GM18511 (cell line): Measurements from ENCODE around the gene SMOC1.

Experiments
- ATAC-seq: cut with Tn5 transposase; IDR thresholded peaks from one replicate; pipeline ENCODE4 v1.9.1; 2021; ENCODE audit warnings: mild to moderate bottlenecking, moderate library complexity; ENCODE audit not compliant: unreplicated experiment

SMOC1 gene

GRCh38 chr14:69861025-69861569 lies 18.1 kb upstream of the SMOC1 start:
- no peak for ATAC-seq

DNA sequence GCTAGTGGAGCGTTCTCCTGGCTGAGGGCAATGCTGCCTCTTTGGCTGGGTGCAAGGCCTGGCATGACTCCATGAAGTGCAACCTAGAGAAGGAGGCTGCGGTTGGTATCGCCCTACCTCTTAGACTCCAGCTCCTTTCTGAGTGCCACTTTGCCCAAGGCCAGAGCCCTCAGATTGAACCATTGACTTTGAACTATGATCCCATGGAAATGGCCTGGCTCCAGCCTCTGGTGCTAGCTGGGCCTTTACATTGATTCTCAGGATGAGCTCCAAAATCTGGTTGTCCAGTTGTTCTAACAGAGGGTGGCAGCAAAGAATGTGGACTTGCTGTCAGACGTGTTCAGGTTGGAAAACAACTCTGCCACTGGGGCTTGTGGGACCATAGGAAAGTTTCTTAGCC lies 16.1 kb upstream of the SMOC1 start:
- no peak for ATAC-seq

- ATAC-seq = no peak
Observed at GRCh38 chr14:69865701-69866365, 13.4 kb upstream of the SMOC1 start.

- ATAC-seq = no peak
Observed at GRCh38 chr14:69868363-69868963, 10.8 kb upstream of the SMOC1 start.

DNA sequence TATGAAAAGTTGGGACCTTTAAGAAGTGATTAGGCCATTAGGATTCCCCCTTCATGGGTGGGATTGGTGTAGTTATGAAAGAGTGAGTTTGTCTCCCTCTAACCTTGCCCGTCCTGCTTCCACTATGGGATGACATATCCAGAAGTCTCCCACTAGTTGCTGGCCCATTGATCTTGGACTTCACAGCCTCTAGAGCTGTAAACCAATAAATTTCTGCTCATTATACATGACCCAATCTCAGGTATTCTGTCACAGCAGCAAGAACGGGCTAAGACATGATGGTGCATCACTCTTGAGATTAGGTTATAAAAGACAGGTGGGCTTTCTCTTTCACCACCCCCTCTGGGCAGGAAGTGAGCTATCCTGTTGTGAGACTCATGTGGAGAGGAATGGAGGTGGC lies 8.6 kb upstream of the SMOC1 start:
- no peak for ATAC-seq

DNA sequence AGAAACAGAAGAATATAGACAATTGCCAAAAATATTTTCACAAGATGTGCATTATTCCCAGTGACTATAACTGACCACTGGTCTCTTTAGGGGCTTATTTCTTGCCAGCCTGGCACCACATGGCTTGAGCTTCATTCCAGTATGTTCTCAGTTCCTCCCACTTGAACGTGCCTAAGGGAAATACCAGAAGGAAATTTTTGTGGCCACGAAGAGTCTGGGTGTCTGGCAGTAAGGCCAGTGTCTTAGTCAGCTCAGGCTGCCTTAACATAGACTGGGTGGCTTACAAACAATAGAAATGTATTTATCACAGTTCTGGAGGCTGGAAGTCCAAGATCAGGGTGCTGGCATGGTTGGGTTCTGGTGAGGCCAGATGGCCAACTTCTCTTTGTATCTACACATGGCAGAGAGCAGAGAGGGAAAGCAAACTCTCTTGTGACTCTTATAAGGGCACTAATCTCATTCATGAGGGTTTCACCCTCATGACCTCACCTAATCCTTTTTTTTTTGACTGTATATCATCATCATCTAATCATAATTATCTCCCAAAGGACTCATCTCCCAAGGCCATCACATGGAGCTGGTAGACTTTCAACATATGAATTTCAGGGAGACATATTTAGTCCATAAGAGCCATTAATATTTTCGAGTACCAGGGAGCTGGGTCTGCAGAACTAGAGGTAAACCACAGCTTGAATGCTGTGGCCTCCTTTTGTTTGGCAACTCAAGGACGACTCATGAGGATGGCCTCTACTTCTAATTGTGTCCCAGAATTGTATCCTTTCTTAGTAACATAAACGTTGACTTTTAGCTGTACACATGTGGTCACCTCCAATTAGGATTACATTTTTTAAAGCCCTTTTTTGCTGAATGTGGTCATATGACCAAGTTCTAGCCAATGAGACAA lies 5.1 kb upstream of the SMOC1 start:
- no peak for ATAC-seq

DNA sequence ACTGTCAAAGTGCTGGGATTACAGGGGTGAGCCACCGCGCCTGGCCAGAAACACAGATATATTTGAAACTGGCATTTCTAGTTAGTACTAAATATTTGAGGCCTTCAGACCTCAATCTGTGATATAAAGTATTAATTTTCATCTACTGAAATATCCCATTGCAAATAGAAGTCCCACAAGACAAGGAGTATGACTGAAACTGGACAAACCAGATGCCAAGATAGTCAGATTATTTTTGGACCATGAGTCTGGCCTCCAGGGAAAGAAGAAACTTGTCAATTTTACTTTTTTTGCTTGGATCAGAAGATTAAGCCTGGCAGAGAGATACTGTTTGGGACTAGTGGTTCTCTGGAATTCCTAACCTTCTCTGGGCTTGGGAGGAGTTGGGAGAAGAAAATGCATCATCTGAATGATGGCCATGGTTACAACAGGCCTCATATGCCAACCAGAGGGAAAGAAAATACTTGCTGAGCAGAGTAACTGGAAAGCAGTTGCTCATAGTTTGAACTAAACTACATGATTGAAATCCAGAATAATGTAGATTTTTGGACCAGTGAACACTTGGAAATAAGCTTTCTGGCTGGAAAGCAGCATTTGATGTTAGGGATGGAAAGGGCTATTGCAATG lies 2.9 kb upstream of the SMOC1 start:
- no peak for ATAC-seq

DNA sequence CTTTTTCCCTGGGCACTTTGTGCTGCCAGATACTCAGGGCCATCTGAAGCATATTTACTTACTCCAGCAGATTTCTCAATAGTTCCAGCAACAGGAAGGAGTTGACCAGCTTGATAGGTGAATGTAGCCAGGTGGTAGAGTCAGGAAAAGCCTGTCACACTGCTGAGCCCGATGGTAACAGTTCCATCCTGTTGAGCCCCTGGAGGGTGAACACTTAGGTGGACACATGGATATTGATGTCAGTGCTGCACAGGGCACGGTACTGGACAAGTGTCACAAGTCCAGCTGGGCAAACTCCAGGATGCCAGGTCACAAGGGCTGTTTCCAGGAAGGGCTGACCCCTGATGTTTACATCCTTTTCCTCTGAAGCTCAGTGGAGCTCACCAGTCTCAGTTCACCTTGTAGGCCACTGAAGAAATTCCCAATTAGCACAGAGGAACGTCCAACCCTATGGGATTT lies 2.3 kb upstream of the SMOC1 start:
- no peak for ATAC-seq

DNA sequence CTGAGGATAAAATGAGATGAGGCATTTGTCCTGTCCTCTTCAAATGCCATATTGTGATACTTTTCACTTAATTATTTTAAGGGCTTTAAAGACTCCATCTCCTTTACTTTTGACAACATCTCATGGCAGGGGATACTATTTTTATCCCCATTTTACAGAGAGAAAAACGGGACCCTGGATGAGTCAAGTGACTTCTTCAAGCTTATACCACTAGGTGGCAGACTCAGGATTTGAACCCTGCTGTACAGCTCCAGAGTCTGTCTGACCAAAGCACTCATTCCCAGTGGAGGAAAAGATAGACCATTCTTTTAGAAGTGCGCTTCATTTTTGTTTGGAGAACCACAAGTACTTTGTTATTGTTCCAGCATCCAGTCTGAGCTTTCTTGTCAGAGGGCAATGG lies 1.7 kb upstream of the SMOC1 start:
- ATAC-seq = no peak

DNA sequence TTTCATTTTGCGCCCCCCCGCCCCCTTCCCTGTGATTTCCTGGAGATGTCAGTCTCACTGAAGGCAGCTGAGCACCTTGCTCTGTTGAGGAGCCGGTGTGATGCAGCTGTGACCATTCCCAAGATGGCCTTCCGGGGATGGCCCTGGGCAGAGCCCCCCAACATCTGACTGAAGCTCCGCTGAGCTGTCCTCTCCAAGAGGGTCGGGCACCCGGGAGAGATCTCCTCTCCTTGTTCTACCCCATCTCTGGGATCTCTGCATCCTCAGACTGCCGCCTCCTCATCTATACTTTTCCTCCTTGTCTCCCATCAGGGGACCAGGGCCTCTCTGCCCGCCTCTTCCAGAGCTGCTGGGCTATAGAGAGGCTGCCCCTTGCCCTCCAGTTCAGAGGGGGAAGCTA lies 965 bp upstream of the SMOC1 start:
- ATAC-seq = no peak

DNA sequence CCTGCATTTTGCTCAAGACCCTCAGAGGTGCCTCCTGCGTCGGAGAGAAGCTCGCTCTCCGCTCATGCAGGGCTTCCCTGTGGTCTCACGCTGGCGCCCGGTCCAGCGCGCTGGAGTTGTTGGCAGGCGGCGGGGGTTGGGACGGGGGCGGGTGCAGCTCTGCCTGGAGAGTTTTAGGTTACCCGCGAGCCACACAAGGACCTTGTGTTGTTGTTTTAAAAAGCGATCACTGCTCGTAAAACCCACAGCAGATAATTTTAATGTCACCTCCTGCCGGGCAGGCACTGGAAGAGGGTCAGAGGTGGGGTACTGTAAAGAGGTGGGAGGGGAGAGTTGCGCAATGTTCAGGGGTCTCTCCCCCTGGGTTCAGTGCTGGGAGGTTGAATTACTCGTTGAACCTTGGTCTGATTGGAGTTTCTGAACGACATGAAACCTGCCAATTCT lies 850 bp downstream of the SMOC1 start:
- ATAC-seq = no peak

DNA sequence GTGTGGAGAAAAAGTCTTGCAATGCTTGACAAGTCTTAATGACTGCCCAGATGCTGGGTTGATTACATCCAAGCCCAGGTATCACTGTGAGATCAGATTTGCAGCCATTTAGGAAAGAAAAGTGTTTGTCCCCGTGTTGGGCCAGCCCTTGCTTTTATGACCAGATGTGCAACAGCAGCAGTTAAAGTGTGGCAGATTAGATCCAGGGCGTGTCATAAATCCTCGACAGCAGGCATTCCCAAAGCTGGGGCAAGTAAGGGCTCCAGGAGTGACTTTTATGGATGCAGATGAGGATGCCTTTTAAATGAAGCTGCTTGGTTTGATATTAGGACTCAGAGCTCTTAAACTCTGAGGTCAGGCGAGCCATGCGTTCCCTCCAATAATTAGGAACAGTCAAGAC lies 1.7 kb downstream of the SMOC1 start:
- no peak for ATAC-seq

DNA sequence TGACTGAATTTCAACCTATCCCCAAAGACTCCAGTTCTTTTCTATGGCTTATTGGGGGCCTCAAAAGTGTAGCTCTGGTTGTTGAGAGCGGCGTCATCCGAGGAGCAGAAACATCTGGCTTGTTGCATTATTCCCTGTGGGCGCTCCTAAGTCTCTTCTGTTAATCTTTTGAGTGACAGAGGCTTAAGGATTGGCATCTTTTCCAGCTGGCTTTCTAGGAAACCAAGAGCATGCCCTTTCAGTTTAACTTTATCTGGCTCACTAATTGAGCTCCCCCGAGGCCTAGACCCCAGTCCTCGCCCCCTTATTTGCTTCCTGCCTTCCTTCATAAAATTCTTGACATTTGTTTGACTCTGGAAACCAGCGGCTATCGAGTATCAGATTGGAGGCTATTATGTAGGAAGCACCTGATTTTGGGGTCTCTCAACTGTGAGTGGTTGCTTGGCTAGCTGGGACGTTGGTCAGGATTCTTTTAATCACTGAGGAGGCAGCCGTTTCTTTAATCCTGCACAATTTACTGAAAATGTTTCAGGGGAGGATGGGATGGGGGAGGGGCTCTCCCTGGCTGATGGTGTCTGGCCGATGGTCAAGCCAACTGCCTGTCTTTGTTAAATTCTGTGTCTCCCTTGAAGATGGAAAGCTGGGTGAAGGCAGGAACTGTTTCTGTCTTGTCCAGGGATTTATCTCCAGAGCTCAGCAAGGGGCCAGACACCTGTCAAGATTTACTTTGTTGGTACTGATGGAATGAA lies 3.1 kb downstream of the SMOC1 start:
- ATAC-seq = no peak

- ATAC-seq = no peak
Observed at GRCh38 chr14:69882915-69883314, 3.7 kb downstream of the SMOC1 start.

DNA sequence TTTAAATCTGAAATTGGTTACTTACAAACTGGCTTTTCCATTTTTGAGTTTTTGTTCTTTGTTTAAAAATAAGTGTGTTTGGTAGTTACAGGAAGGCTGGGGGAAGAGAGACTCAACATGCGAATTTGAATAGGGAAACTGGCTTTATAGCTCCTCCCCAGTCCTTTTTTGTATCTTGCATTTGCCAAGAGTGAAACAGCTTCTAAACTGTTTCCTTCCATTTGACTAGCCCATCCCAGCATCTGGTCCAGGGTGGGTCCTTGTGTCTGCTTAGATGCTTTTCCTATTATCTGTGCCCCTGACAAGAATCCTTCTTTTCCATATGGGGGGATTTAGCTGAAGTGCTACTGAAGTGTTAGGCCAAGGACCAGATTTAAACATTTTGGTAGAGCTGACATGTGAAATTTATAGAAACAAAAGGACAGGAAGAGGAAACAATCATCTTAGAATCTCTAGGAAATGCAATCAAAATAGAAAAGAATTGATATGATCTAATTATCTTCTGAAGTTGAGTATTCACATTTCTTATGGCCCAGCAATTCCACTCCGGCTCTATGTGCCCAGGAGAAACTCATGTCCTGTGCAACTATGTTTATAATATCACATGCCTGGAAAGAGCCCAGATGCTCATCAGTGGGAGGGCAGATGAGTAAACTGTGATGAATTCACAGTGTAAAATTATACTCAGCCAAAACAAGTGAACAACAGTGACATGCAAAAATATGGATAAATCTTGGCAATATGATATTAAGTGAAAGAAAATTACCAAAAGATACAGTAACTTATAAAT lies 7.4 kb downstream of the SMOC1 start:
- ATAC-seq = no peak

GRCh38 chr14:69887740-69888657 lies 8.8 kb downstream of the SMOC1 start:
- ATAC-seq = no peak

- no peak for ATAC-seq
Observed at GRCh38 chr14:69891422-69891821, 12.2 kb downstream of the SMOC1 start.

- no peak for ATAC-seq
Observed at GRCh38 chr14:69895109-69895508, 15.9 kb downstream of the SMOC1 start.

DNA sequence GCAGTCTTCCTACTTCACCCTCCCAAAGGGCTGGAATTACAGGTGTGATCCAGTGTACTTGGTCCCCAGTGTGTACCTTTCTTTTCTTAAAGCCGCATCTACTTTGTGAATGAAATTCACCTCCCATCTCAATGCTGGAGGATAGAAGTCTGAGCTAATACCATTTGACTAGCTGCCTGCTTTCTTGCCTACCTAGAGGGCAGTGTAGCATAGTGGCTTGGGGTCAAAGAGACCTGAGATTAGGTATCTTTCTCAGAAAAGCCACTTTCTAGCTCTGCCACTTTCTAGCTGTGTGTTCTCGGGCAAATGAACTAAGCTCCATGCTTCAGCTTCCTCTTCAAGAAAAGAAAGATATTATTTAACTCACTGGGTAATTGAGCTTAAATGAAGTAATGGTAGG lies 16.9 kb downstream of the SMOC1 start:
- no peak for ATAC-seq
